HG03342 (cell line): ENCODE measurements around the gene CNTNAP1.

Source experiments
- ATAC-seq: cut with Tn5 transposase; IDR thresholded peaks from one replicate; pipeline ENCODE4 v1.9.1; 2021; ENCODE audit warnings: mild to moderate bottlenecking, moderate library complexity; ENCODE audit not compliant: unreplicated experiment

CNTNAP1 gene

GRCh38 chr17:42670789-42671657, 11.3 kb upstream of the CNTNAP1 start:
- no peak for ATAC-seq

GRCh38 chr17:42672038-42672437, 10.3 kb upstream of the CNTNAP1 start:
- ATAC-seq, result no peak

GRCh38 chr17:42673266-42673884, 9.0 kb upstream of the CNTNAP1 start:
- ATAC-seq, result no peak

- ATAC-seq, result no peak
These were observed 8.2 kb upstream of the CNTNAP1 start for GRCh38 chr17:42673885-42674754.

- no peak for ATAC-seq
These were observed 7.5 kb upstream of the CNTNAP1 start for GRCh38 chr17:42674755-42675347.

GRCh38 chr17:42675348-42675964, 6.9 kb upstream of the CNTNAP1 start:
- ATAC-seq, result no peak

GRCh38 chr17:42675965-42676423, 6.3 kb upstream of the CNTNAP1 start:
- no peak for ATAC-seq

- no peak for ATAC-seq
These were observed 5.8 kb upstream of the CNTNAP1 start, which contains the start of gene PLEKHH3 for GRCh38 chr17:42676424-42677011. TSS of gene PLEKHH3 (minus strand) at chr17:42676994. CDS start at chr17:42676563, 431 bp downstream.

GRCh38 chr17:42677012-42677857, 5.1 kb upstream of the CNTNAP1 start:
- peak; percentile 65 for ATAC-seq

GRCh38 chr17:42677921-42678781, 4.2 kb upstream of the CNTNAP1 start:
- ATAC-seq, result peak; percentile 23

GRCh38 chr17:42678951-42679491, 3.3 kb upstream of the CNTNAP1 start:
- ATAC-seq, result no peak

GRCh38 chr17:42679492-42680330, 2.6 kb upstream of the CNTNAP1 start:
- ATAC-seq, result no peak

GRCh38 chr17:42680331-42680808, 2.0 kb upstream of the CNTNAP1 start:
- no peak for ATAC-seq

GRCh38 chr17:42682722-42683403, 532 bp downstream of the CNTNAP1 start:
- no peak for ATAC-seq

- ATAC-seq, result no peak
These were observed 1.2 kb downstream of the CNTNAP1 start for GRCh38 chr17:42683407-42684034.
